GM19043 (cell line): Measurements from ENCODE around the gene SCN2A.

Experiments
- ATAC-seq: cut with Tn5 transposase; IDR thresholded peaks from one replicate; pipeline ENCODE4 v1.9.1; 2021; ENCODE audit warnings: low read depth; ENCODE audit not compliant: unreplicated experiment

Gene SCN2A

GRCh38 chr2:165239230-165239629 is at the start of gene SCN2A:
Gene SCN2A (plus strand): TSS chr2:165239414. CDS start chr2:165295824, 56,410 bp downstream.
- peak; percentile 66 for ATAC-seq

- ATAC-seq = no peak
Measured at GRCh38 chr2:165191096-165191728, 48.0 kb upstream of the SCN2A start.

- peak; percentile 25 for ATAC-seq
Measured at GRCh38 chr2:165192729-165193128, 46.5 kb upstream of the SCN2A start.

DNA sequence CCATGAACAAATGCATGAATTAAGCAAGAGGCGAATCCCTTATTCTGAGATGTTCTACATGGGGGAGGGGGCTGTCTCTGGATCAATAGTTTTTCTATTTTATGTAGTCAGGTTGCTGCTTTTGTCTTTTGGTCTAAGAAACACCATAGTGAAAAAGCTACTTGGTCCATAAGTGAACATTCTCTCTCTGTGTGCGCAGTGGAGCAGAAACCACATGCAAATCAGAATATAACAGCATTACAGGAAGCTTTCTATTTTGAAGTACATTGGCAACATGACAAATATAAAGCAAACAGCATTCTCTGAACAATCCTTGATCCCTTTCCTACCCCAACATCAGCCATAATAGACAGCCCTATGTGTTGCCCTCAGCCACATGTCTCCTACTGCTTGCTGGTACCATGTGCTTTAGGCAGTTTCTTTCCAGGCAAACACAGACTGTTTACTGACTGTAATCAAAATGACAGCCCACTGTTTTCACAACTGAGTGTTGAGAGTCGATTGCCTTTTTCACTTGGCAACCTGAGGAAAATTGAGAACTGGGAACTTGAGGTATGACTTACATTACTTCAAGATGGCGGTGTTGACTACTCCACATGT is 45.9 kb upstream of the SCN2A start:
- peak; percentile 95 for ATAC-seq

DNA sequence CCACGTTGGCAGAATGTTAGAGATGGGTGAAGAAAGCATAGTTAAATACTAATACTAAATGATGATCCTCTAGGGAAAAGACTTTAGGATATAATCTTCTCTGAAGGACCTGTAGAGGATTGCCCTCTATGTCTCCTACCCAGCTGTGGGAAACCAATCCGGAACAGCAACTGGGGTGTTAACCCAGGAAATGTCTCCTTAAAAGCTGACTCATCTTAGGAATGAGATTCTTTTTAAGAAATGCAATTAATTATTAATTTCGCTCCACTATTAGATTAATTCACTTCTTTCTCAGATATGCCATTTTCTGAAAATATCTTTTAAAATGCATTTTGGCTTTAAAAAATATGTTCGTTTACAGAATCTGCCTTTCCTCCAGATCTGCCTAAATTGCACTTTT is 42.8 kb upstream of the SCN2A start:
- no peak for ATAC-seq

- no peak for ATAC-seq
Measured at GRCh38 chr2:165197346-165197745, 41.9 kb upstream of the SCN2A start.

- no peak for ATAC-seq
Measured at GRCh38 chr2:165198181-165198580, 41.0 kb upstream of the SCN2A start.

GRCh38 chr2:165202239-165202638 is 37.0 kb upstream of the SCN2A start:
- no peak for ATAC-seq

DNA sequence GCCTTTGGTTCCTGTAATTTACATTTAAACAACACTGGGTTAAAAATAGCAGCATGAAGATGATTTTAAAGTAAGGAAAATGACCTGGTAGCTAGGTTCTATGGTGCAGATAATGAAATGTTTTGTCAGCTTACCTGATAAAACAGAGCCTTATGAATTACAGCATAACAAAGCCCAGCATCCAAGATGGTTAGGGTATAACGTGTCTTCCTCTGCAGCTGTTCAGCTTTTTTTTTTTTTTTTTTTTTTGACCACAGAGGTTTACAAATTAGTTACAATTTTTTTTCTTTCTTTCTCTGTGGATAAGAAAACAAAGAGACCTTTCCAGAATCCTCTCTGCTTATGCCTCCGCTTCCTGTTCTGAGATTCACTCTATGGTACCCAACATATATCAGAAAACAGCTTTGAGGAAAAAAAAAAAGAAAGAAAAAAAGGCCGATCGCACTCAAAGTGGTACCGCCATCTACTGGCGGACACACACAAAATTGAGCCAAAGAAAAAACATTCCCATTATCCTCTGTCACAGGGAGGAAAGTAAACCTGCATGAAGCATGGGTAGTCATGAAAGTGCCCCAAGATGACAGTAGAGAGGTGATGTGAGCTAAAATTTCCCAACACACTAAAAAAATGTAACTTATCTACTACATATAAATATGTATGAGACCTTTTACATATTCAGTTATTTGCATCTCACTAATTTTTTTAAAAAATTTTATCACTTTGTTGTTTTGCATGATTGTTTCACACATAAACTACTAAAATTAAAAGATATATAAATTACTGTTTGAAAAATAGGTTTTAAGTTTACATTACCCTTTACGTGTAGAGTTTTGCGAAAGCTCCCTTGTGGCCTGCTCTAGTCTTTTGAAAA is 35.3 kb upstream of the SCN2A start, which contains the start of gene SCN3A:
Gene SCN3A (minus strand): TSS at position 362 of the 871 bp plus-strand sequence. CDS start 27,656 bp downstream, outside the sequence.
- ATAC-seq = peak; percentile 50

- ATAC-seq = no peak
Measured at GRCh38 chr2:165205865-165206264, 33.3 kb upstream of the SCN2A start.

DNA sequence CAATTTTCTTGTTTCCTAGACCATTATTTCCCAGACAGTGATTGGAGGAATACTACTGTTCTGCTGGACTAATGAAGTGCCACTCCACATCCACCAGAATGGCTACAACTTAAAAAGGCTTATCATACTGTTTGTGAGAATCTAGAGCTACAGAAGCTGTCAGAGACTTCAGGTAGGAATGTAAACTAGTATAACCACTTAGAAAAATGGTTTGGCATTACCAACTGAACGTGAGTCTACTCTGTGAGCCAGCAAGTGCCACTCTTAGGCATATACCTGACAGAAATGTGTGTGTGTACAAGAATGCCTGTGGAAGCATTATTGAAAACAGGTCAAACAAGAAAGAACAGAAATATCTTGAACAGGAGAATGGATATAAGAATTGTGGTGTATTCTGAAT is 31.1 kb upstream of the SCN2A start:
- no peak for ATAC-seq

DNA sequence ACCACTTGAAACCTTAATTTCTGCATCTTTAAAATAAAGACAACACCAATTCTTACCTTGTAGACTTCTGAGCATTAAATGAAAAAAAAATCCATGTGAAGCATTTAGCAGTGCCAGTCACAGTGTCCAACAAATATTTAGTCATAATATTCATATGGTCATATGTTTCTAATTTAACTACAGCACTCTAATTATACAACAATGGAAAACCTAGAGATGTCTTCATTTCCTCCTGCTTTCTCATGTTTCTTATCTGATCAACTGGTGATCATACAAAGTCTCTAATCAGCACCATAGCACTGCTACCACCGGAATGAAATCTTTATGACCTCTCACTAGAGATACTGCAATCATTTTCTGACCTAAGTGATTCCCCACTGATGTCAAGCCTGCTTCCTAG is 25.1 kb upstream of the SCN2A start:
- ATAC-seq = no peak

DNA sequence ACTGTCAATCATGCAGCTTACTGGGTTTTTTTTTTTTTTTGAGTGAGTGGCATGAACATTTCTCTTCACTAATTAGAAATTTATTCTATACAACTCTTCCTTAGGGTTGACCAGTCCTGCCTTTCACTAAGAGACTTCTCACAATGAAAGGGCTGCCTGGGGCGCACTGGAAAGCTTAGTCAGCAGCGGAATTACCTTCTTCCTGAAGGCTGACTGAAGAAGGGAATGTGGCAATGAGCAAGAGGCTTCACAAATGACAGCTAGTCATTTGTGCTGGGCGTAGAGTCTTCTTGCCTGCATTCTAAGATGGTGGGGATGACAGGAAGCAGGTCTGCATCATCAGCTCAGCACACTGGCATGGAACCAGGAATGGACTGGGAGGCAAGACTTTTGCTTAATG is 19.7 kb upstream of the SCN2A start:
- no peak for ATAC-seq

DNA sequence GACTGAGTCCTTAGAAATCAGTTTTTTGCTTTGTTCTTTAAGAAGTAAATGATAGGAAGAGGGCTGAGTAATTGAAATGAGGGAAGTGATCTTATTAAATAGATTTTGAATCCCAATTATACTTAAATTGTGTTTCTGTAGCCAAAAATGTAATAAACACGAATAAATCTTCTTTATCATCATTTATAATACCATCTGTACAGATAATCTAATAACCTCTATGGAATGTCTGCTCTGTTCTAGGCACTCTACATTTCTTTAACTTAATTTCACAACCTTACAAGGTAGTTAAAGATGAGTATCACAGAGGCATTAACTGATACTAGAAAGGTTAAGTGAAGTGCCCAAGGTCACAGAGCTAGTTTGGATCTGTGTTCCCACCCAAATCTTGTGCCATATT is 14.3 kb upstream of the SCN2A start:
- ATAC-seq = no peak

GRCh38 chr2:165227571-165227970 is 11.6 kb upstream of the SCN2A start:
- ATAC-seq = no peak

DNA sequence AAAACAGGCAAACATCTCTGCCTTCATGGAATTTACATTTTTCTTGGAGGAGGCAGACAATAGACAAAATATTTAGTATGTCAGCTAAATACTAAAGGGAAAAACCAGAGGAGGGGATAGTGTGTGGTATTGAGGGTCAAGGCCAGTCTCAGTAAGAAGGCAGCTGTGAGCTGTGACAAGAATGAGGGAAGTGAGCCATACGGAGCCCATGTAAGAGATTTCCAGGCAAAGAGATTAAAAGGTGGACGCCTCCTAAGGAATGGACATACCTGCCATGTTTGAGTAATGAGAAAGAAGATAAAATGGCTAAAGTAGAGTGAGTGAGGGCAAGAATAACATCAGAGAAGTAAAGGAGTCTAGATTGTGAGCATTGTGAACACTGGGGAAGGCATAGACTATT is 2.2 kb upstream of the SCN2A start:
- no peak for ATAC-seq

DNA sequence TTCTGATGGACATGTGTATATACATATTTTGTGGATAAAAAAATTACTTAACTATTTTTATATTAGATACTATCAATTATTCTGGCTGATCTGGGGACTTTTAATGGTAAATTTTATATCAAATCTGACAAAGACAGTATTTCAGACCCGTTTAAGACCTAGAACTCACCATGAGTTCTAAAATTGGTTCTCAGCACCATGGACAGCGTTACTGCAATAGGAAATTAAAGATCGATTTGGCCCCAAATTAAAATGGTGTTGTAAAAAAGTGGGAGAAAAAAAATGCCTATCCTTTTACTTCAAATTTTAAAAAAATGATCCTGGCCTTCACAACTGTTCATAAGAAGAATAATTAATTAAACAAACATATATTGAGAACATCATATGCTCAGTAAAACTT is 919 bp upstream of the SCN2A start:
- ATAC-seq = no peak

GRCh38 chr2:165239856-165240515 is 772 bp downstream of the SCN2A start:
- ATAC-seq = no peak

DNA sequence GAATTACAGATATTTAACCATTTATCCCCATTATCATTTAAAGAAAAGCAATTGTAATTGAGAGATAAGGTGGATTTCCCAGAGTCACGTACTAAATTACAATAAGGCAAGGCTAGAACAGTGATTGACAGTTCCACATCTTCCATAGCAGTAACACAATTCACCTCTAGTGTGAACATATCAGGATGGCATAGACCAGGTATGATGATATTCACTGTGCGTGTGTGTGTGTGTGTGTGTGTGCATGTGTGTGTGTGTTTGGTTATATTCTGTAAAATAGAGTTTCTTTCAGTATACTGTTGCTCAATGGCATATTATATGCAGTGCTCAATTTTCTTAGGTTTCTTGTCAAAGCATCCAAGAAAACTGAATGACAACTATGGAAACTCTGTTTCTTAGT is 1.7 kb downstream of the SCN2A start:
- no peak for ATAC-seq

DNA sequence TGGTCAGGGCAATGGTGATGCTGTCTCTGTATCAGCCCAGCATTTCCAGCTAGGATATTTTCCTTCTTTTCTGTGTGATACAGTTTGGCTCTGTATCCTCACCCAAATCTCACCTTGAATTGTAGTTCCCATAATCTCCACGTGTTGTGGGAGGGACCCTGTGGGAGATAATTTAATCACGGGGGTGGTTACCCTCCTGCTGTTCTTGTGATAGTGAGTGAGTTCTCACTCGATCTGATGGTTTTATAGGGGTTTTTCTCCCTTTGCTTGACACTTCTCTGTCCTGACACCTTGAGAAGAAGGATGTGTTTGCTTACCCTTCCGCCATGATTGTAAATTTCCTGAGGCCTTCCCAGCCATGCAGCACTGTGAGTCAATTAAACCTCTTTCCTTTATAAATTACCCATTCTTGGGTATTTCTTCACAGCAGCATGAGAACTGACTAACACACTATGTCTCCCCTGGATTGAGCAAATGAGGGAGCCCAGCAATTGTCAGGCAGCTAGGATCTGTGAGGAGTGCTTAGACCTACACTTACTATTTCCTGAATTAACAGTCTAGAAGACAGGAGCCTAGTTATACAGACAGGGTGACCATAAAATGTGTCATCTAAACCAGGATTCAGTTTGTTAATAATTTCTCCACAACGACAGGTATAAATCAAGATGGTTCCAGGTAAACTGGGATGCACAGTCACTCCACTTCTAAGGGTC is 6.0 kb downstream of the SCN2A start:
- ATAC-seq = no peak
